Glomerular visceral epithelial cell (primary cell): ENCODE results near the gene CCDC33.
A peak's percentile ranks its signal among the peaks of the same experiment; 100 is the strongest.

Experiments used
- DNase-seq: peaks from one replicate; pipeline ENCODE4 v3.0.0-alpha.2; 2016; ENCODE audit errors: extremely low spot score

CCDC33 gene

GRCh38 chr15:74281147-74282133, 45.3 kb downstream of the CCDC33 start:
- no peak for DNase-seq

GRCh38 chr15:74283368-74283767, 47.2 kb downstream of the CCDC33 start:
- no peak for DNase-seq

DNA sequence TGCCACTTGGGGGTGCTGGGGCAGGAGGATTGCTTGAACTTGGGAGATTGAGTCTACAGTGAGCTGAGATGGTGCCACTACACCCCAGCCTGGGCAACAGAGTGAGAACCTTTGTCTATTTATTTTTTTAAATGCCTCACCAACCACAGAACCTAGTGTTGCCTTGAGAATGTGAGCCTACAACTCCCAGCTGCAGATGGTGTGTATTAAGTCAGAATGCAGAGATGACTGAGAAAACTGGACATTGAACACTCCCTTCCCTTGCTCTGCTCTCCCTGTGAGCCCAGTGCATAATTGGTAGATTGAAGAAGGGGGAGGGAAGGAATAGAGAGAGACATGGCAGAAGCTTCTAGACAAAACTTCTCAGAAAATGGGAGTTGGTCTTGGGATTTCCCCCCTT, 53.5 kb downstream of the CCDC33 start:
- DNase-seq, result no peak

GRCh38 chr15:74290645-74291044, 54.5 kb downstream of the CCDC33 start:
- DNase-seq, result no peak

DNA sequence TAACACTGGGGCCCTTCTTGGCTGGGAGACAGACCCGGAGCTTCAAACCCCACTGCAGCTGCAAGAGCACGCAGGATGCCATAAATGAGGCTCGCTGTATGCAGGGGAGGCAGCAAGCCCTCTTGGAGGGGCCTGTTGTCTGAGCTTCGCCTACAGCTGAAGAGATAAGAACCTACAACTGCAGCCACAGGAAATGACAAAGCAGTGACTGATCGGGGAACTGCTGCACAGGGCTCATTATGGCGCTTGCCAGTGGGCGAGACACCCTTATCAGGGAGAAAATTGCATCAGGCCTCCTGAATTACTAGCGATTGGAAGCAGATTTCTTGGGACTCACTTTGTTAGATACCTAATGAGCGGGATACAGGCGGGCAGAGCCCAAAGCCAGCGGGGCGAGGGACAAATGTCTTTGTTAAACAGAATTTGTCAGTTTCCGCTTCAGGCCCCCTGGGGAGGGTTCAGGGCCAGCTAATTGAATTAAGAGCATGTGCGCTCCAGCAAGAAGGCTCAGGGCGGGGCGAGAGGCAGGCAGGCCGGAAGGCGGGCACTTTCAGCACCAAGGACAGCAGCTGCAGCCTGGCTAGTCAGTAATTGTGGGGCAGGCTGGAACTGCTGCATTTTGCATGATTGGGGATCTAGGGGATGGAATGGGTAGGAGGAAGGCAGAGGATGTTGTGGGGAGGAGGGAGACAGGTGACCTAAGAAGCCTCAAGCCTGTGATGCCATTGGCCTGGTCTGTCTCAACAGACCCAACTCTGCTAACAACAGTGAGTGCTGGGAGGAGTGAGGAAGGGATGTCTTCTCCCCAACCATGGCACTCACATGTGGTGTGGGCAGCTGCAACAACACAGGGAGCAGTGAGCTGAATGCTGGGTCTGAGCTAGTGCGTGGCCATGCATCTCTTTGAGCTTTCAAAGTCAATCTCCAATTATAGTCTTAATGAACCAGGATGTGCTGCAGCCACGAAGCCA, 55.3 kb downstream of the CCDC33 start:
- peak; percentile 67 for DNase-seq

DNA sequence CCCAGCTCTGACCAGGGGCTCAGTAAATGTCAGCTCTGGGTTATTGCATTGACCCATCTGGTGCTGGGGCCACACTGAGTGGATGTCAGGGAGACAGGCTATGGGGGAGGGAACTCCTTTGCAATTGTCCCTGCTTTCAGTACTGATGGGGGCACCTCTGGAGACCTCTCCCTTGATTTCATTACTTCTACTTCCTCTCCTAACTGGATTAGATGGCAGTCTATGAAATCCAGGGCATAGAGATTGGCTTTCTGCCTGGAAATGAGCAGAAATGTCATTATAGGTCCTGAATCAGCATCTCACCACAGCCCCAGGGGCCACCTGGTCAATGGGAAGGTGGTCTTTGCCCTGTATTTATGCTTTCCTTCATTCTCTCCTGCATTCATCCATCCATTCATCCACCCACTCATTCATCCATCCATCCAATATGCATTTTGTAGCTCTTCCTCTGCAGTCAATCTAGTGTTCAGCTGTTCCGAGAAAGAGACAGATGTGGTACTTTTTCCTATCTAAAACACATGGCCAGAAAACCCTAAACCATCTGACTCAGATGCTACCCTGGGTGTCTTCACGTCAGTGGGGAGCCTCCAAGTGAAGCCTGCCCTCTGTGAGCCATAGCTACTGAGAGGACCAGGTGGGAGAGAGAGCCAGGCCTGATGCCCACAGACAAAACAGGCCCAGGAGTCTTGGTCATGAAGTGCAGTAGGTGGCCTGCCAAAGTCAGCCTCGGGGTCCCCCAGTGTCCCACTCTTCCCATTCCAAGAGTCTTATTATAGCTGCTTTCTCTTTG, 57.1 kb downstream of the CCDC33 start:
- DNase-seq, result no peak

DNA sequence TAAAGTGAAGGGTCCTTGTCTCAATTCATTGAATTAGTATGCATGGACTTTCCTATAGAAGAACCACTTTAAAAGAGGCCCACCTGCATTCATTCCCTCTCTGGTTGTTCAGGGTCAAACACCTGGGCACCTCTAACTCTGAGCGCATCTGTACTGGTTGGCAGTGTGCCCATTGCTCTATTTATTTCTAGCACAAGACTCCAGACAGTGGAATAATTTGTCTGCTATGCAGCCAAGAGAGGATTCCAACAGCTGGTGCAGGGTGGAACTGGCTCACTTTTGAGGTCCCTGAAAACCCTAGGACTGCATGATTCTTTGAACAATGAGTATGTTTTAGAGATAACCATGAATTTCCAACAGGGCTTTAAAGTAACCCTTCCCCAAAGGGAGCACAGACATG, 57.9 kb downstream of the CCDC33 start:
- no peak for DNase-seq

GRCh38 chr15:74295800-74296199, 59.7 kb downstream of the CCDC33 start:
- no peak for DNase-seq

DNA sequence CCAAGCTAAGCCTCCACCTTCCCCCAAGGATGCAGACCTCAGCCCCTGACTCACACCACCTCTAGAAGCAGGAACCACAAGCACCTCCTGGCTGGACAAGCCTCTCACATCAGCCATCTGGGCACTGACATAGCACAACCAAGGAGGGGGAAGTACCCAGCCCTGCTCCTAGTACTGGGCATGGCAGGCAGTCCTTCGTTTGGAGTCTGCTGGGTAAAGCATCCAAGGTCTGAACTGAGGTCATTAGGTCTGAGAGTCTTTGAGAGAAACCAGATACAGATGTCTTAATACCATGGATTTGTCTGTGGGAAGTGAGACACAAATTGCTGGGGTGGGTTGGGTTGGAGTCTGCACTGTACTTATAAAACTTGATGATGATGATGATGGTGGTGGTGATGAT, 61.8 kb downstream of the CCDC33 start:
- DNase-seq, result no peak

DNA sequence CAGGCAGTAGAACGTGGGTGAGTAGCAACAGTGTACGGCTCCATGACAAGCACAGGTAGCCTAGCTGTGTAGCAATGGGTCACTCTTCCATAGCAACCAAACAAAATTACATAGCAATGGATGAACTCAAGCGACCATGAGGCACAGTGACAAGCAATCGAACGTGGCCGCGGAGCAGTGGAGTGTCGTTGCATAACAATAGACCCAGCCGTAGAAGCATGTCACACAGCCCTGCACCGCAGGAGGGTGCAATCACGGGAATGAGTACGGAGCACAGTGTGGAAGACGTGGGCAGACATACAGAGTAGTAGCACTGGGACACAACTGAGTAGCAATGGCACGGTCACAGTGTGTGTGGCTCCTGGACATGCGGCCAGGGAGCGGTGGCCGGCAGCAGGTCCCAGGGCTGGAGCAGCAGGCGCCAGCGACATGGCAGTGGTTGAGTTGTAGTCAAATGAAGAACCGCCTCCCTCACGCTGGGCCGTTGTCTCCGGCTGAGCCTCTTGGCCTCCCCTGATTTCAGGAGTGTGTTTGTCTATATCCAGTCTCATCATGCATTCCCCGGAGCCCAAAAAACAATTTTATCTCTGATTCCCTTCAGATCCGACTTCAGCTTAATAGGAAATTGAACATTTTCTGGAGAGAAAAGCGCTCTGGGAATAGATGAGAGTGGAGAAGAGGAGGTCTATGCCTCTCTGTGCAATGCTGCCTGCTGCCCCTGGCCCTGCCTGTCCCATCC, 64.1 kb downstream of the CCDC33 start:
- no peak for DNase-seq

GRCh38 chr15:74301583-74302361, 65.6 kb downstream of the CCDC33 start:
- DNase-seq, result no peak

GRCh38 chr15:74302821-74303359, 66.8 kb downstream of the CCDC33 start:
- peak; percentile 34 for DNase-seq

DNA sequence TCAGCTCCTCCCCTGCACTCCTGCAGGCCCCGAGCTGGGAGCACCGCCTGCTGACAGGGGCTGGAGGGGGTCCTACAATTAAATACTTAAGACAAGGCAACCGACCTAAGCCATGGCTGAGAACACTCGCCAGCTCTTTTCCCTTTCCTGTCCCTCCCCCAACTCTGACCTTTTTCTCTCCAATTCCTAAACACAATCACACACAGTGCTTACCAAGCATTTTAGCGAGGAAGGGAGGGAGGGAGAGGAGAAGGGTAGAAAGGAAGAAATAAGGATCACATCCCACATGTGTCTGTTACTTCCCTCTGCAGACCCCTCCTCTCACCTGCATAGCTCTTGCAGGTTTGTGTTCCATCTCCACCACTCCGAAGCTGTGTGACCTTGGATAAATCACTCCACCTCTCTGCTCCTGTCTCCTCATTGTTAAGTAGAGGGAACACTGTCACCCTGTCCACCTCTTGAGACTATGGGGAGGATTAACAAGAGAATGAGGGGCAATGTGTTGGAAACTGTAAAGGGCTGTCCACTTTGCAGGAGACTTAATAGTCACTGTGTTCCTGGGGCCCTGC, 67.7 kb downstream of the CCDC33 start:
- DNase-seq, result no peak

GRCh38 chr15:74304431-74304830, 68.3 kb downstream of the CCDC33 start:
- DNase-seq, result no peak

DNA sequence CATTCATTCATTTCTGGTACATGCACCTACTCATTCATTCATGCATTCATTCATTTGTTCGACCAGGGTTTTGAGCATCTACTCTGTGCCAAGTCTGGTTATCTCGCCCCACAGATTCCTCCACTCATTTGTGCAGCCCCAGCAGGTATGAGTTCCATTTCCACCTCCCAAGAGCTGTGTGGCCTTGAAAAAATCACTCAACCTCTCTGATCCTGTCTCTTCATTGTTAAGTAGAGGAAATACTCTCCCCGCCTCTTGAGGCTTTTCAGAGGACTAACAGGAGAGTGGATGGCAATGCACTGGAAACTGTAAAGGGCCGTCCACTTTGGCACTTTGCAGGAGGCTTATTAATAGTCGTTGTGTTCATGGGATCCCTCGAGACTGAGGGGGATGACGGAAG, 69.6 kb downstream of the CCDC33 start:
- DNase-seq, result no peak

- no peak for DNase-seq
These were observed 70.7 kb downstream of the CCDC33 start for GRCh38 chr15:74306781-74307217.

DNA sequence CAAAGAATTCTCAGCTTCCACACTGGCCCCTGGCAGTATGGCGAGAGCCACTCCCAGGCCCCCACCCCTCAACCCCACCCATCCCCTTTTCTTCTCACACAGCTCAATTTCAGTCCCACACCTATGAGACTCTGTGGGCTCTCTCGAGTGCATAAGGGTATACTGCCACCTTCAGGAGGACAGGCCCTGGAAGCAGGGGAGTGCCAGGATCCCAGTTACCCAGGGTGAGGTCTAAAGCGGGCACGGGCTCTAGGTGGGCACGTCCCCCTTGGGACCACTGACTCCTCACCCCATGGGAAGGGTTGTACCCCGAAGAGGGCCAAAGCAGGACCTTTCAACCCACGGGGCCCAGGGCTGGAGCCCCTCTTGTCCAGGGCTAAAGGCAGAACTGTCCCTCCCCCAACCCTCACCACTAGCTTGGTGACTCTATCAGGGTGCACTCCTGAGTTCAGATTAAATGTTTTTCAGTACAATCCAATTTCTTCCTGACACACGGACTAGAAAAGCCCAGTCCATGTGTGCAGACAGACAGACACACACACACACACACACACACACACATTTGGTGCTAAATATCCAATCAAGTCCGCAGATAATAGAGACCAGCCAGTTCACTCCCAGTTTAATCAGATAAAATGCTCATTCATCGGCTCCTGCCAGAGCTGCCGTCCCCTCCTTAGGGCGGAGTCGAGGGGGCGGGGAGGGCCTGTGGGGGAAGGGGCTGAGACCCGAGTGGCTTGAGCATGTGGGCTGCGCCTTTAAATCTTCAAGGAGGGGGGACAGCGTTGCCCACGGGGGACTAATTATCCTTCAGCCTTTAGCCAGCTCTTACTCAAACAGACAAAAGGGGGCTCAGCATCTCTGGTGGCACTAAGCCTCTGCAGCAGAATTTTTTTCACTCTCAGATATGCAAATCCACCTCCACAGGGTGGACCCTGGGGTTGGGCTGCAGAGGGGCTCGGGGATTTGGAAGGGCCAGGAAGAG, 72.0 kb downstream of the CCDC33 start:
- peak; percentile 56 for DNase-seq
